GM21786 (cell line): ENCODE measurements around the gene RBP3.

Experiments used
- ATAC-seq: cut with Tn5 transposase; IDR thresholded peaks from one replicate; pipeline ENCODE4 v1.9.1; 2021; ENCODE audit not compliant: unreplicated experiment

The RBP3 gene

DNA sequence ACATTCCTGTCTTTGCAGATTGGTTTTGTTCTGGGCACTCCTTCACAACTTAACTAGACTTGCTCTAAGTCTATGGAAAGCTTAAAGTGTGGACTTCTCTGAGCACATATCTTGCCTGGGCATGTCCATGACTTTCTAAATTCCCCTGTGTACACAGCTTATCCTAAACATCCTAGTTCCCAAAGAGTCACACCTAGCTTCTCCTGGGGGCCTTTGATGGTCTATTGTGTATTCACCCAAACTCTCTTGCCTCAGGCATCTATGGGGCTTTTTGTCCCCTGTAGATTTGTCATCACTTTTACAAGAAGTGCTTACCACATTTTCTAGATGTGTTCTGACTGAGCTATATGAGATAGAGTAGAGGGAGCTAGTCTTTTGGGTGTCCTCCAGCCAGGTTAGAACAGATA is 48.2 kb downstream of the RBP3 start:
- ATAC-seq: no peak

DNA sequence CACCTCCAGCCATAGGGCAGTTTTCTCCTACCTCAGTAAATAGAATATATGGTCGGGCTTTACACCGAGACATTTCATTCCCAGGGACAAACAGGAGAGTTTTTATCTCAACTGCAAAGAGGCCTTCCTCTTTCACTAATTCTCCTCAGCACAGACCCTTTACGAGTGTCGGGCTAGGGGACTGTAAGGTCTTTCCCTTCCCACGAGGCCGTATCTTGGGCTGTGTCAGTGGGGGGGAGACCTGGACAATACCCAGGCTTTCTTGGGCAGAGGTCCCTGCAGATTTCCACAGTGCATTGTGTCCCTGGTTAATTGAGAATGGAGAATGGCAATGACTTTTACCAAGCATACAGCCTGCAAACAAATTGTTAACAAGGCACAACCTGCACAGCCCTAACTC is 49.1 kb downstream of the RBP3 start:
- ATAC-seq: no peak

DNA sequence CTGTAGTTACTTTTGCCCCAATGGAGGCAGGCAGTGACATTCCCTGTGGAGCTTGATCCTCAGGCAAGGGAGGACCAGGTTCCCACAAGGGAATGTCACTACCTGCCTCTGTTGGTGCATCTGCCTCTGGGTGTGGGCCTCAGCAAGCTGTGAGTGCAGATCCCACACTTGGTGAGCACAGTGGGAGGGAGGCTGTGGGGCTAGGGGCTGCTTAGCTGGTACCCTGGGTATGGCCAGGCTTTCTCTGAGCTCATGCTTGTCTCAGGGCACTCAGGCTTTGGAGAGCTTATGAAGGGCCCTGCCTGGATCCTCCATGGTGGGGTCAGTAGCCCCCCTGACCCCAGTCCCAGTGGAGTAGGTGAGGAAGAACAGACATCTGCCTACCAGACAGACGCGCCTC is 52.1 kb downstream of the RBP3 start:
- no peak for ATAC-seq

DNA sequence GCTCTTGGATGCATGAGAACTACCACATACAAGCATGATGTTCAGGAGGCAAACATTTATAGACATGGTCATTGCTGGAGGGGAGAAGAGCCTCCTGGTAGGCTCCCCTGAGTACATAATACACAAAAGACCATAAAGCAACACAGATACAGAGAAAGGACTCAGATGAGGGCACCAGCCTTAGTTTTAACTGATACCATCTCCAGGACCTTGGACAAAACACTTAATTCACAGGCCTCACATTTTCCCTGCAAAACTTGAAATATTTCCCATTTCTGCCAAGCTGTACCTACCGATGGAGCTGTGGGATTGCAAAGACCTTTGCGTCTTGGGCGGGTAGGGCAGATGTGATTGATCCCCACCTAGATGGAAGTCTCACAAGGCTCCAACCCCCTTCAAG is 52.6 kb downstream of the RBP3 start:
- no peak for ATAC-seq

- no peak for ATAC-seq
Measured at GRCh38 chr10:47401210-47401609, 53.0 kb downstream of the RBP3 start.

DNA sequence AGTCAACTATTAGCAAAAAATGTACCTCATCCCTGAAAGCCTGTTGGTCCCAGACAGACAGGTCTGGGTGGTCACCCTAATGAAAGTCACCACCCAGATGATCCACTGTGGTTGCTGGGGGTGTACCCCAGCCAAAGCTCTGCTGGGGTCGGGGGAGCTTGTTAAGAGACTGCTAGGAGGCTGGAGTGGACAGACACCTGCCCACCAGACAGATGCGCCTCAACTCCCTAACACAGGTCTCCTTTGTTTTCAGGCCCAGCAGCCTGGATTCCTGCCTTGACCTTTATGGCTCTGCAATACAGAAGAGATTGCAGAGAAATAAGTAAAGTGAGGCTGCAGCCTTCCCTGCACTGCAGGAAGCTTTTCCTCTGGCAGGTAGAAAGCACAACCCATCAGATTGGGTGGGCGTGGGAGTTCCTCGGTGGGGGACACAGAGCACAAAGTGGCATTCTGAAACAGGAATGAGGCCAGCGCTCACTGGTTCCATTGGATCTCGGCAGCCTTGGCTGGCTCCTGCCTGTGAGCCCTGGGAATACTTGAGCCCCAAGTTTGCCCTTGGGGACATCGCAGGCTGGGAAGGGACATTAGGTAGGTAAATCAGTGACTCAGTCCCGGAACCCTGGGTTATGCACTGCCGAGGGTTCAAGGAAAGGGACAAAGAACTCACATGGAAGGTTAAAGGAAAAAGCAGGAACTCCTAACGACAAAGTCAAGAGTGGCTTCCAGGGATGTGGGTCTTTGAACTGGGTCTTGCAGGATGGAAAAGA is 53.9 kb downstream of the RBP3 start:
- no peak for ATAC-seq

DNA sequence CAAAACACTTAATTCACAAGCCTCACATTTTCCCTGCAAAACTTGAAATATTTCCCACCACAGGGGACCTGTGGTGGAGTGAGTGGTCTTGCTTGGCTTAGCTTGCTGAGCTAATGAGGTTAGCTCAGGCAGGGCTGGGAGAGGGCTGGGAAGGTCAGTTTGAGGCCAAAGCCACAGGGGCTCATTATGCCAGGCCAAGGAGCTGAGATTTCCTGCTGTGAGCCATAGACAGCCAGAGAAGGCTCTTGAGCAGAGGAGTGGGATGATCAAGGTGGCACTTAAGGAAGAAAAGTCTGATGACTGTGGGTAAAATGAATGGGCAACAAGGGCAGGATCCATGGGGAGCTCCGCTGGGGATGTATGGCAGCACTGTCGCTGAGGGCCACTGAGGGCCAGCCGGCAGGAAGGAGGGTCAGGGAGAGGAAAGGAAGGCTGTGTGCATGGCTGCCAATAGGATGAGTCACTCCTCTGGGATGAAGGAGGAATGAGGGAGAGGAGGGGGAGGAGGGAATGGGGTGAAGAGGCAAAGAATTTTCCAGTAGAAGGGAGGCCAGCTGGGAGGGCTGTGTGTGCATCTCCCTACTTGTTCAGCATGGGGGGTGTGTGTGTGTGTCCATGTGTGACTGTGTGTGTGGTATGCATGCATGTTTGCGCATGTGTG is 54.6 kb downstream of the RBP3 start:
- ATAC-seq: no peak

DNA sequence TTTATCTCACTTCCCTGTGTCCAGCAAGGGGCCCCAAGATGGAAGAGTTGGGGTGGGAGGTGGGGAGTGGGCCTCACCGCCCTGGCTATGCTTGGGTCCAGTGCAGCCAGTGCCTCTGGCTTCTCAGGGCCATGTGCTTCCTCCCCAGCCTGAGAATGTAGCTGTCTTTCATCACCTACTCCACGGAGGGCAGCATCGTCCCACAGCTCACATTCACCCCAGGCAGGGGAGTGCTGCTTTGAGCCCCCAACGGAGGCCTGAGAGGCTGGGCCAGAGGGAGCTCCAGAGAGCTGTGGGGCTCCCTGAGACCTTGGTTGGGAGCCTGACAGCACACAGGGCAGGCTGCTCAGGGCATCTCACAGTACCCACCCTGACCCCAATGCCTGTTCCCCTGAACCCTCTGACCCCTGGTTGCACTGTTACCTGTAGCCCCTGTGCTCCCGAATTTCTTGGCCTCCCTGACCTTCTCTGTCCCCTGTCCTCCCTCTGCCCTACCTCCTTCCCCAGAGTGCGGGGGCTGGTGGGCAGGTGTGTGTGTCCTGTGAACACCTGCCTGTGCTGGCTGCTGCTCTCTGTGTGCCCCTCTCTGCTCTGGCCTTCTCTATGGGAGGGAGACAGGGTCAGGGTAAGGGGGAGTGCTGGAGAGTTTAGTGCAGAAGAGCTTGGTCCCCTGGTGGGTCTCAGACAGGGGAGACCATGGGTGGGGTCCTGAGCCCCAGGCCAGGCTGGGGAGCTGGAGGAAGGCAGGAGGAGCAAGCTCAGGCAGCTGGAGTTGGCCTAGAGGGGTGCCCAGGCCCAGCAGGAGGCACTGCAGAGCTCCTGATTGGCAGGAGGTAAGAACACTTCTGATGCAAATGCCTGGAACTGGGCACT is 55.5 kb downstream of the RBP3 start:
- no peak for ATAC-seq

GRCh38 chr10:47404446-47404845 is 56.3 kb downstream of the RBP3 start:
- no peak for ATAC-seq

DNA sequence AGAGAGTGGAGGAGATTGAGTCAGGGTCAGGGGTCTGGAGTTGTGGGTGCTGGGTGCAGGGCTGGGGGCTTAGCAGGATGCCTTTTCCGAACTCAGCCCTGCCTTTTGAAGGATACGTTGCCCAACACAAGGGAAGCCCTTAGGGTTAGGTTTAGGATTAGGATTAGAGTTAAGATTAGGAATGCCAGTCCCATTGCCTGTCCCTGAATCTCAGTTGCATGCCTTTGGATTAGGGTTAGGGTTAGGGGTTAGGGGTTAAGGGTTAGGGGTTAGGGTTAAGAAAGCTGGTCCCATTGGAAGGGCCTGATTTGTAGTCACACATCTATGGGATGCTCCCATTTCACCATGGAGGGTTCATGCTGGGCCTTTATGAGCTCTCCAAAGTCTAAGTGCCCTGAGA is 56.8 kb downstream of the RBP3 start:
- ATAC-seq: no peak

- ATAC-seq: no peak
Measured at GRCh38 chr10:47405857-47406547, 57.8 kb downstream of the RBP3 start.

- no peak for ATAC-seq
Measured at GRCh38 chr10:47406548-47406869, 58.3 kb downstream of the RBP3 start.

DNA sequence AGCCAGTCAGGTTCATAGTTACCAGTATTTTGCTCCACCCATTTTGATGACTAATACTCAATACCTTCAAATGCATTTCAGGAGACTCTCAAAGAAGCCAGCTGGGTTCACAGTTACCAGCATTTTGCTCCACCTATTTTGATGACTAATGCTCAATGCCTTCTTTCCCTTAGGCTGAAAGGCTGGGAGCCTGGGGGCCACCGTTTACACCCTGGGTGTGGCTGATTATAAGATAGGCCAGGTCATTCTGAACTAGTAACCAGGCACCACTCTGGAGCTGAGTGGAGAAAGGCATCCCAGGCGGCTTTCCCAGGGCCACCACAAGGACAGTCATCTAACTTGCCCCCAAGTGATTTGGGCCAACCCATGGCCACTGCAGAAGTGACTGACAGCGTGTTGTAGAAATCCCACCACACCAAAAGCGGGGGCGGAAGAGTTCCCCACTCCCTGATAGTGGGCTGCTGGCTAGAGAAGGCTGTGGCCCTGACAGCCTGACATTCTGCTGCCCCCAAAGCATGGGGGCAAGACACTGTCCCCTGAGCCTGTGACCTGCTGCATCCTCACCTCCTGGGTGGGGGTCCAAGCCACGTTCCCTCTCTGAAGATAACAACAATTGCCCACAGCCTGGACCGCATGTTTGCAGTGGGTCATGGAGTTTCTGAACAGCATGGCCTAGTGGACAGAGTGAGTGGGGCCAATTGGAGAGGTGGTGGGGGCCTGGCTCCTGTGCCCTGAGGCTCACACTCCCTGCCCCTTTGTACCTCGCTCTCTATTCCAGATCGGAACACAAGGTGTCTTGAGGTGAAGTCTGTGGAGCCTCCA is 58.9 kb downstream of the RBP3 start:
- ATAC-seq: no peak
